Activated CD4-positive, alpha-beta memory T cell treated with anti-CD3 and anti-CD28 coated beads for 36 hours (primary cell): Measurements from ENCODE around the gene MTCL3. TPM values are rescaled to one million over a fixed set of nuclear protein-coding genes. Genes with fewer than 3 reads are reported as not detected.

ENCODE experiments used
- CTCF ChIA-PET: fragments of 350-600 bp; sonication (Branson Sonifier 250); formaldehyde crosslinking; loops from one replicate; lab custom pipeline; 2021; ENCODE audit warnings: antibody characterized with exemption, inconsistent platforms; lab: Charles Lee
- POLR2A ChIA-PET: fragments of 350-600 bp; sonication (Branson Sonifier 250); formaldehyde crosslinking; loops from one replicate; lab custom pipeline; 2021; ENCODE audit warnings: antibody characterized with exemption; lab: Charles Lee
- DNase-seq: peaks from one replicate; pipeline ENCODE4 v3.0.0-alpha.2; 2020
- H3K27ac Mint-ChIP-seq: one replicate; pipeline ENCODE4 v1.8.0; 2021; ENCODE audit warnings: mixed read lengths
- H3K27me3 Mint-ChIP-seq: one replicate; pipeline ENCODE4 v1.8.0; 2021; ENCODE audit warnings: mixed read lengths
- H3K36me3 Mint-ChIP-seq: one replicate; pipeline ENCODE4 v1.8.0; 2021; ENCODE audit warnings: mixed read lengths
- H3K4me1 Mint-ChIP-seq: one replicate; pipeline ENCODE4 v1.8.0; 2021; ENCODE audit warnings: low read depth, mixed read lengths
- H3K4me3 Mint-ChIP-seq: one replicate; pipeline ENCODE4 v1.8.0; 2021; ENCODE audit warnings: mild to moderate bottlenecking, mixed read lengths
- H3K9me3 Mint-ChIP-seq: one replicate; pipeline ENCODE4 v1.8.0; 2021; ENCODE audit warnings: mixed read lengths
- intact Hi-C: fragments of 100-400 bp; cut with micrococcal nuclease; formaldehyde crosslinking; loops from one replicate; pipeline ENCODE4 v1.15.1; 2023
- total RNA-seq, 2 experiments: library from RNA; stranded (reverse); gene quantifications; one replicate each; pipeline ENCODE4 v1.2.3, GENCODE V29; 2021

The MTCL3 gene

DNA sequence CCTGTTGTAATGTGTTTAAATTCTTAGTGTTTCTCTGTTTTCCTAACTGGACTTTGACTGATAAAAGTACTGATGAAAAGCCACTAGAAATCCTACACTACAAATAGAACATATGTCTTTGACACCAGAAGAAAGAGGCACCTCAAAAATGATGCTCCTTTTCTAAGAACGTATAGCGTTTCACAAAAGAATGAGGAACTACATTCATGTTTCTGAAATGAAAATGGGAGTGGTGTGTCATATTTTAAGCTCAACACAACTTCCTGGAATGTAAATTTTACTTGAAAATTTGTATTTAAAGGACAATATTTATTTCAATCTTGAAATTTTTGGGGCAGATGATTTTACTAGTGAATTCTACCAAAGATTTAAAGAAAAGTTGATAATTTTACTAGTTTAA is 95.2 kb downstream of the MTCL3 start:
- ChIA-PET CTCF (no interaction called here), POLR2A (no interaction called here)
- Mint-ChIP-seq H3K27ac (no peak overlapping the region), H3K36me3 (no peaks in the 10 kb centered on the region), H3K27me3 (peaks cover 4% of the 10 kb centered on the region), H3K4me3 (no peak overlapping the region), H3K9me3 (peaks cover 7% of the 10 kb centered on the region), H3K4me1 (peaks cover 19% of the 10 kb centered on the region)
- intact Hi-C loops, result no loop called here
- no peak for DNase-seq

Other genes with a start within 250 kb of the MTCL3 start
- 10 to 100 TPM; 42.9 to 43.7 TPM for gene ECHDC1, start 175.7 kb downstream of the MTCL3 start, total RNA-seq
- 1 to 10 TPM; 6.0 to 6.5 TPM for gene KIAA0408, start 59.9 kb downstream of the MTCL3 start, total RNA-seq
- gene C6orf58, start 57.8 kb upstream of the MTCL3 start, total RNA-seq, result not detected